C1 segment of cervical spinal cord (tissue), 14 donors: Measurements from ENCODE around the gene SPNS2.

Experiments used
- DNase-seq, 14 donors: peaks; one replicate each; lab custom pipeline; 2025; lab: John Stamatoyannopoulos, UW

The SPNS2 gene

DNA sequence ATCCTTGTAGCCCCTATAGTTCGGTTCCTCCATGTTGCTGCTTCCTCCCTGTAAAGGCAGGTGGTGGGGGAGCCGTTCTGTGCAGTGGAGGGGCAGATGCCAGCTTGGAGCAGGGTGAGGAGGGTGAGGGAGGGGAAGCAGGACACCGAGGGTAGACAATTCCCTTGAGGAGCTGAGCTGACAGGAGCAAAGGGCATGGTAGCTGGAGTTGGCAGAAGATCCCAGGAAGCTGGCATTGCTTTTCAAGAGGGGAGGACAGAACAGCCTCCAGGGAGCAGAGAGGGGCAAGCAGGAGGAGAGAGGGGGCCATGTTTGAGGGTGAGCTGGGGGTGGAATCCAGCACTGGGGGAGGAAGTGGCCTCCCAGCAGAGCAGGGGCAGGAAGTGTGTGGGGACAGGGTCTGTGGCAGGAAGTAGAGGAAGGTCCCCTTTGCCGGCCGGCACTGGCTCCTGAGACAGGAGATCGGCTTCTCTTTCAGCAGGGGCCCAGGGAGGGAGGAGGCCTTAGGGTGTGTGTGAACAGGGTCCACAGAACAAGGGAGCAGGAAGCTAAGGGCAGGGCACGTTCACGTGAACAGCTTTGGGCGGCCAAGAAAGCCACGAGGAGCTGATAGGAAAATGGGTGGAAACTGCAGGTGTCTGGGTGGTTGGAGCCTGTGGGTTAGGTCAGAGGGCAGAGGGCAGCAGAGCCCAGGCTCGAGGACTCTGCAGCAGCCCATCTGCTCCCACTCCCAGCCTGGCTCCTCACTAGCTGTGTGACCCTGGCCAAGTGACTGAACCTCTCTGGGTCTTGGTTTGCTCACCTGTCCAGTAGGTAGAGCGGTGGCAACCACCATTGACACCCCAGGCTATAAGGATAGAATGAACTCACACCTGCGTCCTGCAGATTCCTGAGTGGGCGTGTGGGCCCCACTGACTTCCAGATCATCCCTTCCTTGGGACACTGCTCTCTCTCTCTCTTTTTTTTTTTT is 17.5 kb upstream of the SPNS2 start:
- peak in 1 of 14 donors; percentile 21 for DNase-seq

DNA sequence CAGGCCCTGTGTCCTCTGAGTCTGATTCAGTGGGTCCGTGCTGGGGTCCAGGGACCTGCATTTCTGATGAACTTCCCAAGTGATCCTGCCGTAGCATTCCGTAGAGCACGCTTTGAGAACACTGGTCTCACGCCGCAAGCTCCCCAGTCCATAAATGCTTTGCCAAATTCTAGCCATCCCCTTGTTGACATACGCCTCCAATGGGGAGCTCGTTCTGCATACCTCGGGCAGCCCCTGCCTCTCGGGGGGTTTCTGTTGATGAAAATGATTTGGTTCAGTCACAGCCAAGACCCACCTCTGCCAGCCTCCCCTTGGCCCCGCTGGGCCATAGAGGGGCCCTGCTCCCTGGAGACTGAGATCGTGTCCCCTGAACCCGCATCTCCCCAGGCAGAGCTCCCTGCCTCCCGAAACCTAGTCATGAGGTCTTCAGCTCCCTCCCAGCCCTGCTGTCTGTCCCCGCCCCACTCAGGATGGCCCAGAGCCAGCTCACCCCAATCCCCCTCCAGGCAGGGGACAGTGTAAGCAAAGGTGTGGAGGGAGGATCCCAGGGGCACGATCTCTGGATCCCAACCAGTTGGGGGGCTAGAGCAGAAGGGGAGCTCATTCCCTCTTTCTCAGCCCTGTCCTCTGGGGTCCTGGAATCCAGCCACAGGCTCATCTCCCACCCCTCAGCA is 16.2 kb upstream of the SPNS2 start:
- no peak for DNase-seq

DNA sequence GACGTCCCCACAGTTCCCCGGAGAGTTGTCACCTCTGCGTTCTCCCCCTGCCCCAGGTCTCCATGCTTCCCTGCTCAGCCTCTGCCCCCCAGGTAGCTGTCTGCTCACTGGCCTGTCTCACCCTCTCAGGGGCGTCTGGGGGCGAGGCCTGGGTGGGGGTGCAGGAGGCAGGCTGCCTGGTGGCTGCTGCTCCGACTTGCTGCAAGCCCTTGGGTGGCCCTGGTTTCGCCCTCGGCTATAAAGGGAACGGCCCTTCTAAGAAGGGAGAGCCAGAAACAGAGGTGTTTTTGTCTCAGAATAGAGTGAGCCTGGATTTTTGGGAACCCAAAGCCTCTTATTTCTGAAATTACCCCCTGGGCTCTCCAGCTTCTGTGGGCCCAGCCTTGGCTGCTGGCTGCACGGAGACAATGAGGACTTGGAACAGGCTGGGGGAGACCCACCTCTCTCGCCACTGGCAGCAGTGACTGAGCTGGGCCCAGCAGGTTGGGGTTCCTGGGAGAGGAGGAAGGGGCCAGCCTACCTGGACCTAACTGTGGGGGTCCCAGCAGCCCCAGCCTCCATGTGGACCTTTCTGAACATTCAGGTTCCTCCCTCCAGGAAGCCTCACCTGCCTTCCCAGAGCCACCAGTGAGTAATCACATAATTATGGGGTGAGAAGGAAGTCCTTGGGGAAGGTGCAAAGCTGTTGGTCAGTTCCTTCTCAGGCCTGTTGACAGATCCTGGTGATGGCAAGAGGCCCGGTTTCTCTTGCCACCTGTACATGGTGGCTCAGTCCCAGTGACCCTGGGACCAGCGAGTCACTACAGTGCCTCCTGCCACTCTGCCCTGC is 15.5 kb upstream of the SPNS2 start:
- DNase-seq: peak in 1 of 14 donors; percentile 4

DNA sequence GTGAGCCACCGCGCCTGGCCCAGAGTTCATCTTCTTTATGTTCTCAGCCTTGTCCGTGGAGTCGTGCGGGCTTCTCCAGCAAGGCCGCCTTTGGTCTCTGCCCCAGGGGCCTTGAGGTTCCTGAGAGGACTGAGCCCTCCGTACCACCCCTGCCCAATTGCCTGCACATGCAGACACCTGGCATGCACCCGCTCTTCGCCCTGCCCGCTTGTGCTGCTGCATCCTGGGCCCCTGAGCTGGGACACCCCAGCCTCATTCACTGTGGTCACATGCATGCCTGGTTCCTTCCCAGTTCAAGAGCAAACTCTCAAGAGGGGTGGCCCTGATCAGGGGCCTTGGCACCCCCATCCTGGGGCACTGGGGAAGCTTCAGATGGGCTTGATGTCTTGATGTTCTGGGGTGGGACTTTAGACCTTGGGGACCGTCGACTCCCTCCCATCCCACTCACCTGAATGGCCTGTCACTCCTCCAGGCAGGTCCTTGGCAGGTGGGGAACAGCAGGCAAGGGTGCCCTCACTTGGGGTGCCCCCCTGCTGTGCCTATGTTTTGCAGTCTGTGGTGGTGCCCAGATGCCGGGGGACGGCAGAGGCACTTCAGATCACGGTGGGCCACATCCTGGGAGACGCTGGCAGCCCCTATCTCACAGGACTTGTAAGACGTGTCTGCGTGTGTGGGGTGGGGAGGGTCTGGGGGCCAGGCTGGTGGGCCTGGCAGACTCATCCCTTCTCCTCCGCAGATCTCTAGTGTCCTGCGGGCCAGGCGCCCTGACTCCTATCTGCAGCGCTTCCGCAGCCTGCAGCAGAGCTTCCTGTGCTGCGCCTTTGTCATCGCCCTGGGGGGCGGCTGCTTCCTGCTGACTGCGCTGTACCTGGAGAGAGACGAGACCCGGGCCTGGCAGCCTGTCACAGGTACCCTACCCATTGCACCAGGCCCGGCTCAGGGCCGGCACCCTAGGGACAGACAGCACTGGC is 12.7 kb upstream of the SPNS2 start:
- DNase-seq: no peak

DNA sequence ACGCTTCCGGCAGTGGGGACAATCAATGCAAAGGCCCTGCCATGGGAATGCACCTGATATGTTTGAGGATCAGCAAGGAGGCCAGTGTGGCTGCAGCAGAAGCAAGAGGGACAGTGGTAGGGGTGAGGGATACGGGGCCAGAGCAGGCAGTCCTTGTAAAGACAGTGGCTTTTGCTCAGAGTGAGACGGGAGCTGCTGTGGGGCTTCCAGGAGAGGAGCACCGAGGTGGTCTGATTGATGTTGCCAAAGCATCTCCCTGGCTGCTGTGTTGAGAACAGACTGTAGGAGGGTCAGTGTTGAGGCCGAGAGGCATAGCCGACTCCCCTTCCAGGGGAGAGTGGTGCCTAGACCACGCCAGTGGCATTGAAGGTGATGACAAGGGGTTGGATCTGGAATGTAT is 11.4 kb upstream of the SPNS2 start:
- DNase-seq: no peak

DNA sequence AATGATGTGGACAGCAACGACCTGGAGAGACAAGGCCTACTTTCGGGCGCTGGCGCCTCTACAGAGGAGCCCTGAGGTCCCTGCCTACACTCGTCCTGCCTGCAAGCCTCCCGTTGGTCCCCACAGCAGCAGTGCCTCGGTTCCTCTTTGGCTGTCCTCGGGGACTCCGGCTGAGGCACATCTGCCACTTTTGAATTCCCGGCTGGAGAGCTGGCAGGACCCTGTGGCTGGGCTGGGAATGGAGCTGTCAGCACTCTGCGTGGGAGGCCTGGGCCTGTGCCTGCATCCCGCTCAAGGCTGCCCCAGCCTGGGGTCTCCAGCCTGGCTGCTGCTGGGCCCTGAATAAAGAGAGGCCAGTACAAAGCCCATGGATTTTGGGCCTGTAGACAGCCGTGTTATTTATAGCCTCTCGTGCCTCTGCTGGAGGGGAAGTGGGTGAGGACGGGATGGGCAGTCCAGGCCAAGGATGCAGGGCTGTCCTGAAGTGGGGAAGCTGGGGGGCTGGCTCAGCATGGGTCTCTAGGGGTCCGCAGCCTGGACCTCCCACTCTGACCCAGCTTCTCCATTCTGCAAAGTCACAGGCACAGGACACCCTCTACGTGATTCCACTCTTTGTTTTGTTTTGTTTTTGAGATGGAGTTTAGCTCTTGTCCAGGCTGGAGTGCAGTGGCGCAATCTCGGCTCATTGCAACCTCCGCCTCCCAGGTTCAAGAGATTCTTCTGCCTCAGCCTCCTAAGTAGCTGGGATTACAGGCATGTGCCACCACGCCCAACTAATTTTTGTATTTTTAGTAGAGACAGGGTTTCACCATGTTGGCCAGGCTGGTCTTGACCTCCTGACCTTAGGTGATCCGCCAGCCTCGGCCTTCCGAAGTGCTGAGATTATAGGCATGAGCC is 10.6 kb upstream of the SPNS2 start:
- peak in 1 of 14 donors; percentile 52 for DNase-seq

DNA sequence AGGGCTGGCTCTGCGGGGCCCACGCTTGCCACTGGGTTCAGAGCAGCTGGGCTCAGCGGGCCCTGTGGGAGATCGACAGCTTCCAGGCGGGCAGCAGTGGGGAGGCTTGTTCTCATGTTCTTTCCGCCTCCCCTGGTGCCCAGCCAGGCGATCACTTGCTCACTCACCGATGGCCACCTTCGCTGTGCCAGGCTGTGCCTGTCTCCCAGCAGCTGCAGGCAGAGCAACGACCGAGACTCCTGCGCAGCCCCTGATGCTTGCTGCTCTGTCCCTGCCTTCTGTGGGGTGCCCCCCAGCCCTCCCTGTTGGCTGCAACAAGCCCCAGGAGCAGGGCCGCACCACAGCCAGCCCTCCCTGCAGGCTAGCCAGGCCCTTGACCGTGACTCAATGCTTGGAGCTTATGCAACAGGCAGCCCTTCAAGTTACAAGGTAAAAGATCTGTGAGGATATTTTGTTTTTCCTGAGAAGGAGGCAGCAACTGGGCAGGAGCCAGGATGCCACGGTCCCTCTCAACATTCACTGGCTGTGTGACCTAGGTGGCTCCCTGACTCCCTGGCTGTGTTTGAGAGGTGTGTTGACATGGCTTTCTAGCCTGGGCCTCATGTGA is 9.6 kb upstream of the SPNS2 start:
- no peak for DNase-seq

DNA sequence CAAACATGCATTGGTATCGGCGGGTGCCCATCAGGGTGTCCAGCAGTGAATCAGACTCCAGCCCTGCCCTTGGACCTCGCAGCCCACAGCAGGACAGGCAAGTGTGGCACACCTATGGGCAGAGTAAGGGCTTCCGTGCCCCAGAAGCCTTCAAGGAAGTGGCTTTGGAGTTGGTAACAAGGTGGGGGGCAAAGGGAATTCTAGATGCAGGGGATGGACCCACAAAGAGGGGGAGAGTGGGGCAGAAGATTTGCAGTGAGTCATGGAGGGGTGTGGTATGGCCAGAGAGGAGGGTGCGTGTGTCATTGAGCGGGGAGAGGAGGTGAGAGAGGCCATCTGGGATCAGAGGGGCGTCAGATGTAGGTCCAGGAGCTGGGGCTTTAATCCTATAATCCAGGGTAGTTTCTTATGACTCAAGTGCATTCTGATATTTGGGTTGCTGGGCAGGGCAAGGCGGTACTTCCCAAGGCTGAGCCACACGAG is 8.5 kb upstream of the SPNS2 start:
- DNase-seq: no peak

DNA sequence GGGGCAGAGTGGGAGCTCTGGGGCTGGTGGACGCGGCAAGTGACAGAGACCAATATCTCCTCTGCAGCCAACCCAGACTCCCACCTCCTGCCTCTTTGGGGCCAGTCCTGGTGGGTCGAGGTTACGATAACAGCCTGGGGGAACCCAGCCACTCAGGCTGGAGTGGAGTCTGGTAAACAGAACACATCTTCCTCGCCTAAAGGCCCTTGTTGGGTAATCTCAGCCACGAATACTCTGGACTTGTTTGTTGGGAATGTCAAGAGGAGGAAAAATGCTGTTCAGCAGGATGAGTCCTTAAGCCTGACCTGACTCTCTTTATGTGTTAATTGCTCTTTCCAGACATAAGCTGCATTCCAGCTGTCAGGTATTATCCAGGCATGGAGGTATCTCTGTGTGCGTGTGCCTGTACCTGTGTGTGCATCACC is 8.0 kb upstream of the SPNS2 start:
- DNase-seq: no peak

DNA sequence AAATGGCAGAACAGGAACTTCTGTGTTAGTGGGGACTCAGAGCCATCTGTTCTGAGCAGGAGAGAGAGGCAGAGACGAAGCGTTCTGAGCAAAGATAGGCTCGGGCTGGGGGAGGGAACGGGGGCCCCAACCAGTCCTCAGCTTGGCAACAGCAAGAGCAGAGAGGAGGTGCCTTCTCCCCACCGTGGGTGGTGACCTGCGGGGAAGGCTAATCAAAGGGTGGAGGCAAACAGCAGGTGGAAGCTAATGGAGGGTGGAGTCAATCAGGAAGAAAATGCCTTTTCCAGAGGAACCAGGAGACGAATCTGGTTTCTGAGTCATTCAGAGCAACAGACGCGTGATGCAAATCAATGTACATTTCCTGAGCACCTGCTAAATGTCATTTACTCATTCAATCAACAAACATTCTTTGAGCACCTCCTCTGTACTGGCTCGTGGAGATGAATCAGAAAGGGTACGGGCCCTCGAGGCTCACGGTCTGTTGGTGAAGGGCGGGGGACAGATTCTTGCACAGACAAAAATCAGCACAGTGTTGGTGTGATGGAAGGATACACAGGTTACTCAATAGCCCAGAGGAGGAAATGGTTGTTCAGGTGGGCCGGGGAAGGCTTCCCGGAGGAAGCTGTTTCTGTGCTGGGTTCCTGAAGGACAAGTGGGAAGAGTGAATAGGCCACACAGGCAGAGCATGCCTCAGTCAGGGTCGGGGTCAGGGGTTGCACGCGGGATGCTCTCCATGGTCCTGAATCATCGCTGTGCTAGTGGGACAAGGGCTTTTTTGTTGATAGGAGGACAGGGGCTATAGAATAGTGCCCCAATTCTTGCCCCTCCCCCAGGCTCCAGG is 5.7 kb upstream of the SPNS2 start:
- DNase-seq: peak in 5 of 14 donors; percentile 8 to 18 (median 16)

DNA sequence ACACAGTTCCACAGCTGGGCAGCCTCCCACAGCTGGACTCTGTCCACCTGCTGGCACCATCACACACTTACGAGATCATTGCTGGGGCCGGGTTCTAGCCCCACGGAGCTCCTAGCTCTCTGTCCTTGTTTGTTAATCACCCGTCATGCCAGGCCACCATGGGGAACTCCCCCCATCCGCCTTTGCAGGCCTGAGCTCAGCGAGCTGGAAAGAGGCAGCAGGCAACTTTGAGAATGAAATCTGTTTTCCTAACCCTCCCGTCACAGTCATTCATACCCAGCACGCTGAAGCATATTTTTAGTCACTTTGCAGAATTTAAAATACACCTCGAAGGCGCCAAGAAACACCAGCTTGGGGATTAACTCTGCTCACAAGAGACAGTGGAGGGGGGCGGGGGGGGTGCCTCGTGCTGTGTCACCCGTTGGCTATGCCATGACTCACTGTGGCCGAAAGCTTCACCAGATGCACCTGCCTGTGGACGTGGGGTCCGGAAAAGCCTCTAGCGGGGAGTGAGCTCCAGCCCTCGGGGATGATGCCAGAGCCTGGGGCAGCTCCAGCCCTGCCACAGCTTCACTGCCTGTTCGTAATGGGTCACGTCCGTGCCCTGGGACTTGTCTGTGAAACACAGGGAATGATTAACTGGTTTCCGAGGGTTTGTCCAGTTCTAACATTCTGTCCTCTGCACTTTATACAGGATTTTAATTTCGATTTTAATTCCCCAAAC is 1.4 kb upstream of the SPNS2 start:
- peak in 2 of 14 donors; percentile 14 to 42 for DNase-seq

DNA sequence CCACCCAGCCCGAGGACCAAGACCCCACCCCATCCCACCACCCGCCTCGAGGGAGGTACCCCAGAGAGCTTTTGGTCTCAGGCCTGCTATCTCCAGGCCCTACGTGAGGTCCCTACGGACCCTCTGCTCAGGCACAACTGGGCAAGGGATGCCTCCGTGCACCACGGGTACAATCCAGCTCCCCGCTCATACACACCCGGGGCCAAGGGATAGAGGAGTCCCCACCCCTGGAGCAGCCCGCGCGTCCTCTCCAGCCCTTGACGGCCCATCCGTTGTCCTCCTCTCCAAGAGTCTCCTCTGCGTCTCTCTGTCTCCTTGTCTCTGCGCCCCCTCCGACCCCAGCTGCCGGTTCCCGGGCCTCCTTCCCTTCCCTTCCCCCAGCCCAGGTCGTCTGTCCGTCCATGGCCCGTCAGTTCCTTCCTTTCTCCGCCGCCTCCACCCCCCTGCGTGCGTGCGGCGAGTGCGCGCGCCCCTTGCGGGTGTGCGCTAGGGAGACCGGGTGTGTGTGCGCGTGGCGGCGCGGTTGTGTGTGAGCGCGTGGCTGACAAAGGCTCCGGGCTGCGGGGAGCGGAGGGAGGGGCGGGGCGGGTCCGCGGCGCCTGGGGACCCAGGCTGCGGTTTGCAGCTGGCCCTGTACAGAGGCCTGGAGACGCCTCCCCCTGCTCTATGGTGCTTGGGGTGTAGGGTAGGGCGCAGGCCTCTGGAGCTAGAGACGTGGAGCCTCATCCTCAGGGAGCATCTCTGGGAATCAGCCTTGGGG is 930 bp downstream of the SPNS2 start:
- peak in 8 of 14 donors; percentile 26 to 70 (median 50) for DNase-seq

DNA sequence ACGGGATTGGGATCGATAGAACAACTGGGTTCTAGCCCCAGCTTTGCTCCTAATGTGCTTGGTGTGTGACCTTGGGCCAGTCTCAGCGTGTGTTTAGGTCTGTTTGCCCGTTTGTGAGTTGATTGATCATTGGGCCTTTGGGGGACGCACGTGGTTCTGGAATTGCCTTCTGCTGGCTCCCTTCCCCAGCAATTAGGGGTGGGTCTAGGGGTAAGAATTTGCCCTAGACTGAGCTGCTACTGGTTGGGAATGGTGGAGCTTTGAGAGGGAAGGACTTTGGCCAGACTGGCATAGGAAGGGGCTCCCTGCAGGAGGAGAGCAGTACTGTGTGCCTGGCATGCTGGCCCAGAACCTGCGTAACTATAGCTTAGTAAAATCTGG is 1.5 kb downstream of the SPNS2 start:
- DNase-seq: no peak

DNA sequence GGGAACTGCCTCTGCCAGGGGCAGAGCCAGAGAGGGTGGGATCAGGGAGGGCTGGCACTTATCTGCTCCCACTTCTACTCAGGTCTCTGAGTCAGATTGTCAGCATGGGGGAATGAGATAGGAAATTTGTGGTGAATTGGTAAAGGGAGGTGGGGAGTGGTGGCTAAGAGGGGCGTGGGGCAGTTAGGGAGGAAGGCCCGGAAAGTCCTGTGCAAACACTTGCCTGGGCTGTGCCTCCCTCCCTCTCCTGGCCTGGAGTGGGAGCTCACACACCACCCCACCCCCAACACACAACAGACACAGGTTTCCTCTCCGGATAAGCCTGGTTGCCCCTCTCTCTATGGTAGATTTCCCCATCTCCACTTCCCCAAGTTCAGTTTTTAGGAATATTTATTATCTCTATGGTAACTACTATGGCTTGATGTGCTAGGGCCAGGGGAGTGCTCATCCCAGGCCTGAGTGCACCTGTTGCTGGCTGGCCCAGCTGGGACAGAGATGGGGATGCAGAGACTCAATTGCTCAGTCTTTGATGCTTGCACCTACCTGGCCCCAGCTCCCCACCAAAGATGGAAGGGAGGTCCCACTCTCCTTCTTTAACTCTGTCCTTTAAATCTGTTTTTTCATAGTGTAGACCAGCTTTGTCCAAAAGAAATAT is 2.7 kb downstream of the SPNS2 start:
- no peak for DNase-seq

DNA sequence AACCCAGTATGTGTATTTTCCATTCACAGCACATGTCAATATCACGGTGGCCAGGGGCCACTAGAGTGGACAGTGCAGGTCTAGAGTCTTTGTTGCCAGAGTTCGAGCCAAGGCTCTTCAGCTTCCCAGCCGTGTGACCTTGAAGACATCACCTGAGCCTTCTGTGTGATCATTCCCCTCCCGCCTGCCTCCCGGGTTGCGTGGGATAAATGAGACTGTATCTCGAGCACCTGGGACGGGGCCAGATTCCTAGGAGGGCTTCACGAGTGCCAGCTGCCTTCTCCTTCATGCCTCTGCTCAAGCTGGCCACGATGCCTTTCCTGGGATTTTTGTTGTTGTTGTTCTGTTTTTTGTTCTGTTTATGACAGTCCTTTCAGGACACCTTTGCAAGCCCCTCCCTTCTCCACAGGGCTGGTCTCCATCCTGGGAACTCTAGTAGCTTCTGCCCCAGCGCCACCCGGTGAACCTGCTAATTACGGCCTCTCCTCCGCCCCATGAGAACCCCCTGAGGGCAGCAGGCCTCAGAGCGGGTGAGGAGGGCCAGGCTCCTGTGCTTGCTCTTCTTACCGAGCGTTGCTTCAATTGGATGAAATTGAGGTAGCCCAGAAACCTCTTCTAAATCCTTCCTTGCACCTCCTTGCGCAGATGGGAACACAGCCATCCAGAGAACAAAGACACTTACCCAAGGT is 3.9 kb downstream of the SPNS2 start:
- no peak for DNase-seq
